Ecto neural progenitor cell (in vitro differentiated cells): Measurements from ENCODE around the gene RNF123.

Experiments
- DNase-seq: peaks from one replicate; pipeline ENCODE4 v3.0.0-alpha.2; 2018; ENCODE audit warnings: low spot score

Gene RNF123

DNA sequence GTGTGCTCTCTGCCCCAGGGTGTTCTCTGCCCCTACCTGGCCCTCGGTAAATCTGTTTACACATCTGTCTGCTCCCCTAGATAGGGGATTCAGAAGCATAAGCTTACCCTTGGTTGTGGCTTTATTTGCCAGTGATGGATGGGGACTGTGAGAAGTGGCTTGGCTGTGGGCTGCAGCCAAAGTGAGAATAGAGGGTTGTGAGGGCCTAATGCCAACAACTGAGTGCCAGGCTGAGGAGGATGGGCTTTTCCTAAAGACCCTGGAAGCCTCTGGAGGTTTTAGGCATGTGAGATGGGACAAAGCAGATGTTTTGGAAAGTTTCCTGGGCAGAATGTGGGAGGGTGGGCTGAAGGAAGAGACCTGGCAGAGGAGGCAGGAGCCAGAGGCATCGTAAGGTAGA lies 30.6 kb upstream of the RNF123 start:
- no peak for DNase-seq

DNA sequence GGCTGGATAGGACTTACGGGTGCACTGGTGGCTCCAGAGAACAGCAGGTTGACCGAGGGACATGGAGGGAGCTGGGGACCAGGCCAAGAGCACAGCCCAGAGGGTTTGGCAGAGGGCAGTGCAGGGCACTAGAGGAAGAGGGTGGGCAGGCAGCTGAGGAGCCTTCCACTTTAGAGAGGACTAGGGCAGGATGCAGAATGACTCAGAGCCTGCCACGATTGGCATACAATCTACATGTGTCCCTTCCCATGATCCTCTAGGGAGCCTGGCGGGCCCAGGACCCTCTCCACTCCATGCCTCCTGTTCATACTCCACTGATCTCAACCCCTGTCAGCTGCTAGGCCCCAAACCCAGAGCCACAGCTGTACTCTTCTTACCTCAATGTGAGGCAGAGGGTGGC lies 29.6 kb upstream of the RNF123 start:
- DNase-seq = no peak

- no peak for DNase-seq
Measured at GRCh38 chr3:49661281-49661680, 28.1 kb upstream of the RNF123 start.

DNA sequence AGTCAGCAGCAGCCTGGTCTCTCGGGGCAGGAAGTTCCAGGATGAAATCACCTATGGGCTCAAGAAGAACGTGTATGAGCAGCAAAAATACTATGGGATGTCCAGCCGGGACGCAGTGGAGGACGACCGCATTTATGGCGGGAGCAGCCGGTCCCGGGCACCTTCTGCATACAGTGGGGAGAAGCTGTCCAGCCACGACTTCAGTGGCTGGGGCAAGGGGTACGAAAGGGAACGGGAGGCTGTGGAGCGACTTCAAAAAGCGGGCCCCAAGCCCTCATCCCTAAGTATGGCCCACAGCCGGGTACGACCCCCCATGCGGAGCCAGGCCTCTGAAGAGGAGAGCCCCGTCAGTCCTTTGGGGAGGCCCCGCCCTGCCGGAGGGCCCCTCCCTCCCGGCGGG lies 27.3 kb upstream of the RNF123 start:
- no peak for DNase-seq

DNA sequence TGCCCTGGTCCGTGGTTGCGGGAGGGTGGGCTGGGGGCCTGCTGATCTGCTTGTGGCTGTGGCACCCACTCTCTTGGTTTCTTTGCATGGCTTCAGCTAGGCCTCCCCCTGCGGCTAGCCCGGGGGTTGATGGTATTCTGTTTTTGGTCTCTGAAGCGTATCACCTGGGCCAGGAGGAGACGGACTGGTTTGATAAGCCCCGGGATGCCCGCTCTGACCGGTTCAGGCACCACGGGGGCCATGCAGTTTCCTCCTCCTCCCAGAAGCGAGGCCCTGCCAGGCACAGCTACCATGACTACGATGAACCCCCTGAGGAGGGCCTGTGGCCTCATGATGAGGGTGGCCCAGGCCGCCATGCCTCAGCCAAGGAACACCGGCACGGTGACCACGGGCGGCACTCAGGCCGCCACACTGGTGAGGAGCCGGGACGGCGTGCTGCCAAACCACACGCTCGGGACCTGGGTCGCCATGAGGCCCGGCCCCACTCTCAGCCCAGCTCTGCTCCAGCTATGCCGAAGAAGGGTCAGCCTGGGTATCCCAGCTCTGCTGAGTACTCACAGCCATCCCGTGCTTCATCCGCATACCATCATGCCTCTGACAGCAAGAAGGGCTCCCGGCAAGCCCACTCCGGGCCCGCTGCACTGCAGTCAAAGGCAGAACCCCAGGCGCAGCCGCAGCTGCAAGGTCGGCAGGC lies 26.5 kb upstream of the RNF123 start:
- DNase-seq = no peak

DNA sequence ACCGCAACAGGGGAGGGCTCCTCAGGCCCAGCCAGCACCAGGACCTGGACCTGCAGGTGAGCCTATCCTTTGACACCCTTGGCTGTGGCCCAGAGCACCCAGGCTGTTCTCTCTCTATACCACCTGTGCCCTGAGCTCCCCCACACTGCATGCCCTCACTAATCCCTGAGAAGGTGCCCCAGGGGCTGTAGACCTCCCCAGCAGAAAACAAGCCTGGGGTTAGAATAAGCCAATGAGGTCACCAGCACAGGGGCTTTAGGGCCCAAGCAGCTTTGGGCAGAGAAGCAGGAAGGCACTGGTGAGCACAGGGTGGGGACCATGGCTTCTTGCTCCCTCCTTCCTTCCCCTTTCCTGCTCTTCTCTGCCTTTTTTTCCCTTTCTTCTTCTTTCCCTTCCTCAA lies 25.5 kb upstream of the RNF123 start:
- DNase-seq = no peak

GRCh38 chr3:49664300-49664699 lies 25.1 kb upstream of the RNF123 start:
- no peak for DNase-seq

- no peak for DNase-seq
Measured at GRCh38 chr3:49665822-49666519, 23.4 kb upstream of the RNF123 start.

DNA sequence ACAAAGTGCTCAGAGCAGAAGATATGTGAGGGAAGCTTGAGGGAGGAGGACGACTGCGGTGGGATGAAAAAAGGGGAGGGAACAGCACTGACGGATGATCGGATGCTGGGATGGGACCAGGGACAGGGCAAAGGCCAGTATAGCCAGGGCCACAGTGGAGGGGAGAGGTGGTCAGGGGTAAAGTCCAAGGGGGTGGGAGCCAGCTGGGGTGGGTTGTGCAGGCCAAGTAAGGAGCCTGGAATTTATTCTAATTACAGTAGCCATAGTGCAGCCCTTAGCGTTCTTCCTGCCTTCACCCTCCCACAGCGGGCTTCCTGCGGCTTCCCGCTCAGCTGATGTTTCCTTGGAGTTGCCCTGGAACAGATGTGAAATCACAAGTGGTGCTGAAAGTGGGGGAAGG lies 22.8 kb upstream of the RNF123 start:
- DNase-seq = no peak

DNA sequence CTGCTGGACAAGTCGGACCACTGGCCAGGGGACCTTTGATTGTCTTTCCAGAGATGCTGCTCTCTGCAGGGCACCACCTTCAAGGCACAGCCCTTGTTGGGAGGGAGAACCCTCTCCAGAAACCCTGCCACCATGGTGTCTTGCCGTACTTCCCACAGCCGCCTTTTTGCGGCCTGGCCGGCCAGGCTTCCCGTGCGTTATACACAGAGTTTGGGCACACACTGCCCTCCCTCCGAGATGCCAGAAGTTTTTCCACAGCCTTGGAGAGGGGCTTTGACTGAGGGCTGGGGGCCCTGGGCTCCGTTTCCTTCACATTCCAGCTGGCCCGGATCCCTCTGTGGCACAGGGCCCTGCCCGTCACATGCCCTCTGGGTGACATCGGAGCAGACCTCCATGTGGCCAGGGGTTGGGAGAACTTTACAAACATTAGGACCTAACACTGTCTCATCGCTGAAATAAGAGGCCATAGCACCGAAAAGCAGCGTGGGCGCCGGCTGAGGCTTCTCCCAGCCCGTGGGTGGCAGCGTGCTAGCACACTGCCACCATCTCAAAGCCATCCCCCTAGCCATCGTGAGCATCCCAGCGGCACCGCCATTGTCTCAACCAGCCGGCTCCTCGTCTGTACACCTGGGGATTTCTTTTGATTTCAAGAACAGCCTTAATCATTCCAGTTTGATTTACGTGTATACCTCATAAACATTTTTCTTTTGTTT lies 21.5 kb upstream of the RNF123 start:
- no peak for DNase-seq

- no peak for DNase-seq
Measured at GRCh38 chr3:49668414-49668797, 21.0 kb upstream of the RNF123 start.

DNA sequence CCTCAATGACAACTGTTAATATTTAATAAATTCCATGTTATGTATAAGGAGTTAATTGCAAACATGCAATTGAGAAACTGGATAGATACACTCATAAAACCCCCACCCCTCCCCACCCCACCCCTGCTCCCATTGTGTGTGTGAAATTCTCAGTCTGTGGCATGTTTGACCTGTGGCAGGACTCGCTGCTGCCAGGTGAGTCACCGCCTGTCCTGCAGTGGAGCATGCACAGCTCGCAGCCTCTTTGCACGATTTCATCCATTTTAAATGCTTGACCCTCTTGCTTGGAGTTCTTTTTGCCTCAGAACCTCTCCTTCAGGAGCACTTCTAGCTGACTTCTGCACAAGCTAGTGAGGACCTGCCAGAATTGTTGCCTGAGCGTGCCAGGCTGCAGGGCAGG lies 20.5 kb upstream of the RNF123 start:
- DNase-seq = no peak

DNA sequence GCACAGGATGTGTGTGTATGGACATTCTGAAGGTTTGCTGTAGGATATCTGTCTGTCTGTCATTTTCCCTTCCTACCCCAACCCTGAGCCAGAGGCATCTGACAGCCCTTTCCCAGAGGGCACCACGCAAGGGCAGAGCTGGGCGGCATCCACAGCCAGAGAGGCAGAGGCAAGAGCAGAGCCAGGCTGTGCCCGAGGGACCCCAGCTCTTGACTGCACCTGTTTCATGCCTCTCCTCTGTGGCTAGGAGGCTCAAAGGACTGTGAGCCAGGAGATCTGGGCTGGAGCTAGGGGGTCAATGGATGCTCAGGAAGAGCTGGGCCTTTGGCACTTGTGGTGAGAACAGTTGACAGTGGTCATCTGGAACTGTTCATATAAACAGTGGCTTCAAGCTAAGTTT lies 20.0 kb upstream of the RNF123 start:
- DNase-seq = no peak

- no peak for DNase-seq
Measured at GRCh38 chr3:49670940-49671290, 18.4 kb upstream of the RNF123 start.

- peak; percentile 83 for DNase-seq
Measured at GRCh38 chr3:49671291-49672288, 17.8 kb upstream of the RNF123 start.

GRCh38 chr3:49673121-49673714 lies 16.1 kb upstream of the RNF123 start:
- no peak for DNase-seq

DNA sequence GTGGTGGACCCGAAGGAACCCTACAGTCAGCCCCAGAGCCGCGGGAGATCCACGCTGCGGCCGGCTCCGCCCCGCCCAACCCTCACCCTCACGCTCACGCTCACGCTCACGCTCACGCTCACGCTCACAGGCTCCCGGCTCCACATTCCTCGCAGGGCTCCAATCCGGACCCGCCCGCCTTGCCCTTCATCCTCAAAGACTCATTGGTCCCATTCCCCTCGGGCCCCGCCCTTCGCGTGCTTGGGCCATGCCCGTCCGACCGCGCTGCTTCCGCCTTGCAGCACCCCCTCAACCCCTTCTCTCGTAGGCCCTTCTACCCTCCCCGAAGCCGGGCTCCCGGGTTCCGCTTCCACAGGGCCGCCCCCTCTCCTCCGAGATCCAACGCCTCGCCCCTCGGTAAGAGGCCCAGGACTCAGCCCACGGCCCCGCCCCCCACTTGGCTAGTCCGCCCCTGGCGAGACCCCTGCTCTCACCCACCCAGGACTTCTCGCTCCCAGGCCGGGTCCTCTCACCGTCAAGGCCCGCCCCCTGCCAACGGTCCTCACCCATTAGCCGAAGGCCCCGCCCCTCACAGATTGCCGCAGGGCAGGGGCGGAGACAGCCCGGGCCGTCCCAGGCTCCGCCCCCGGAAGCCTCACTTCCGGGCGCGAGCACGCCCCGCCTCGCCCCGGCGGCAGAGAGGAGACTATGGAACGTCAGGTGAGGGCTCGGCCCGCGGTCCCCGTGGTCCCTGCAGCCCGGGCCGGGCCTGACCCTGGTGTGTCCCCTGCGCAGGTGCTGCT lies 15.5 kb upstream of the RNF123 start, which contains the start of gene APEH:
Gene APEH, plus strand, starts transcription at position 637 of the 782 bp plus-strand sequence. Its CDS starts 51 bp downstream, at position 688.
- DNase-seq = peak; percentile 98

GRCh38 chr3:49674497-49674983 lies 14.8 kb upstream of the RNF123 start:
- no peak for DNase-seq

GRCh38 chr3:49675912-49676311 lies 13.4 kb upstream of the RNF123 start:
- no peak for DNase-seq

DNA sequence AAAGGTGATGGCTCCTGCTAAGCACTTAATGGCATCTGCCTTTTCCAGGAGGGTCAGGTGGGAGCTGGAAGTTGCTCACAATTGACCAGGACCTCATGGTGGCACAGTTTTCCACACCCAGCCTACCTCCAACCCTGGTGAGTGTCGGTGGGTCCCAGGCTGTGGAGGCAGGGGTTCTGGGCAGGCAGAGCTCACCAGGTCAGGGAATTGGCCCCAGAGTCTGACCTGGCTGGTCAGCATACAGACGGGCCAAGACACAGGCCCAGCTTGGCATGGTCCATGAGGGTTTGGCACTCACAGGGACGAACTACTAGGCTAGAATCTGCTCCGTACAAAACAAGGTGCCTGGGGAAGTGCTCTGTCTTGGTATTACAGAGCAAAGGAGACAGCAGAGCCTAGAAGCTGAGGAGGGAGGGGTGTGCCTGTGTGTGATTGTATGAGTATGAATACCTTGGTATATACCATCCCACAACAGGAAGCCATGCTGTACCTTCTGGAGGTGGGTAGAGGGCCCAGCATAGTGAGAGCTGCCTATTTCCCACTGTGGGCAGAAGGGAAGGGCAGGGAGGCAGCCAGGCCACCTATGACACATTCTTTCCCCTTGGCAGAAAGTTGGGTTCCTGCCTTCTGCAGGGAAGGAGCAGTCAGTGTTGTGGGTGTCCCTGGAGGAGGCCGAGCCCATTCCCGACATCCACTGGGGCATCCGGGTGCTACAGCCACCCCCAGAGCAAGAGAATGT lies 8.7 kb upstream of the RNF123 start:
- no peak for DNase-seq
